Measurements from ENCODE around the gene PTPRN2.
"Not testable (repeated sequence)": the region's sequence is repeated elsewhere in the genome, so short reads cannot be mapped to it uniquely, and the experiment has no call there.

Gene PTPRN2

GRCh38 chr7:158350166-158350900, 237.3 kb downstream of the PTPRN2 start:
- no peak for DNase-seq (ENCODE audit: low read depth in 2 of 2)

GRCh38 chr7:158348446-158348845, 239.2 kb downstream of the PTPRN2 start:
- no peak for DNase-seq (ENCODE audit: low read depth in 2 of 2)

GRCh38 chr7:158348039-158348438, 239.6 kb downstream of the PTPRN2 start:
- DNase-seq (ENCODE audit: low read depth in 2 of 2), result not testable (repeated sequence)

- DNase-seq (ENCODE audit: low read depth in 2 of 2), result no peak
These were observed 241.9 kb downstream of the PTPRN2 start for GRCh38 chr7:158345731-158346130.

GRCh38 chr7:158344706-158345300, 242.8 kb downstream of the PTPRN2 start:
- DNase-seq (ENCODE audit: low read depth in 2 of 2), result no peak

- no peak for DNase-seq (ENCODE audit: low read depth in 2 of 2)
These were observed 243.6 kb downstream of the PTPRN2 start for GRCh38 chr7:158343936-158344455.

GRCh38 chr7:158343526-158343925, 244.1 kb downstream of the PTPRN2 start:
- DNase-seq (ENCODE audit: low read depth in 2 of 2), result no peak

- DNase-seq (ENCODE audit: low read depth in 2 of 2), result not testable (repeated sequence)
These were observed 246.5 kb downstream of the PTPRN2 start for GRCh38 chr7:158341097-158341496.

GRCh38 chr7:158336952-158337351, 250.7 kb downstream of the PTPRN2 start:
- not testable (repeated sequence) for DNase-seq (ENCODE audit: low read depth in 2 of 2)

- not testable (repeated sequence) for DNase-seq (ENCODE audit: low read depth in 2 of 2)
These were observed 255.1 kb downstream of the PTPRN2 start for GRCh38 chr7:158332516-158332915.

- DNase-seq (ENCODE audit: low read depth in 2 of 2), result not testable (repeated sequence)
These were observed 255.7 kb downstream of the PTPRN2 start for GRCh38 chr7:158331826-158332450.

GRCh38 chr7:158329686-158330085, 257.9 kb downstream of the PTPRN2 start:
- DNase-seq (ENCODE audit: low read depth in 2 of 2), result no peak

GRCh38 chr7:158329014-158329610, 258.5 kb downstream of the PTPRN2 start:
- no peak for DNase-seq (ENCODE audit: low read depth in 2 of 2)

GRCh38 chr7:158328376-158329013, 259.1 kb downstream of the PTPRN2 start:
- no peak for DNase-seq (ENCODE audit: low read depth in 2 of 2)

GRCh38 chr7:158327571-158328180, 259.9 kb downstream of the PTPRN2 start:
- DNase-seq (ENCODE audit: low read depth in 2 of 2), result no peak

GRCh38 chr7:158327012-158327411, 260.6 kb downstream of the PTPRN2 start:
- no peak for DNase-seq (ENCODE audit: low read depth in 2 of 2)

GRCh38 chr7:158325530-158326381, 261.9 kb downstream of the PTPRN2 start:
- DNase-seq (ENCODE audit: low read depth in 2 of 2), result no peak

GRCh38 chr7:158324397-158325360, 262.9 kb downstream of the PTPRN2 start:
- no peak for DNase-seq (ENCODE audit: low read depth in 2 of 2)

- DNase-seq (ENCODE audit: low read depth in 2 of 2), result no peak
These were observed 263.8 kb downstream of the PTPRN2 start for GRCh38 chr7:158323741-158324396.

Measured in stimulated activated CD8-positive, alpha-beta memory T cell treated with anti-CD3 and anti-CD28 coated beads, Interleukin-7, amount 100 ng/mL, for 1 hour (primary cell).